GM19240 (cell line): Measurements from ENCODE around the gene PIK3R5.
A peak's percentile ranks its signal among the peaks of the same experiment; 100 is the strongest.

Experiments used
- DNase-seq: peaks from one replicate; pipeline ENCODE4 v3.0.0; 2011; ENCODE audit warnings: low spot score; ENCODE audit not compliant: insufficient read length

PIK3R5 gene

DNA sequence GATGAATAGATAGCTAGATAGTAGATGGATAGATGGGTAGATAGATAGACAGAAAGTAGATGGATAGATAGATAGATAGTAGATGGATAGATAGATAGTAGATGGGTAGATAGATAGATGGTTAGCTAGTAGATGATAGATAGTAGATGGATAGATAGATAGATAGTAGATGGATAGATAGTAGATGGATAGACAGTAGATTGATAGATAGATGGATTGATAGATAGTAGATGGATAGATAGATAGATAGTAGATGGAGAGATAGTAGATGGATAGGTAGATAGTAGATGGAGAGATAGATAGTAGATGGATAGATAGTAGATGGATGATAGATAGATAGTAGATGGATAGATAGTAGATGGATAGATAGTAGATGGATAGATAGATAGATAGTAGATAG, 40.4 kb downstream of the PIK3R5 start:
- no peak for DNase-seq

- peak; percentile 41 for DNase-seq
Observed at GRCh38 chr17:8924595-8924994, 40.9 kb downstream of the PIK3R5 start.

DNA sequence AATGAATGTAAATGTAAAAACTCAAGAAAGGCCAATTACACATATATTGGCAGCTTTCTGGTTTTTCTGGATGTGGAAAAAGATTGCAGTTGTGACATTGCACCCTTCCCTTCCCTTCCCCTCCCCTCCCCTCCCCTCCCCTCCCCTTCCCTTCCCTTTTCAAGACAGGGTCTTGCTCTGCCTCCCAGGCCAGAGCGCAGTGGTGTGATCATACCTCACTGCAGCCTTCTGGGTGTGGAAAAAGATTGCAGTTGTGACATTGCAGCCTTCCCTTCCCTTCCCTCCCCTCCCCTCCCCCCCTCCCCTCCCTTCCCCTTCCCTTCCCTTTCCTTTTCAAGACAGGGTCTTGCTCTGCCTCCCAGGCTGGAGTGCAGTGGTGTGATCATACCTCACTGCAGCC, 41.7 kb downstream of the PIK3R5 start:
- no peak for DNase-seq

DNA sequence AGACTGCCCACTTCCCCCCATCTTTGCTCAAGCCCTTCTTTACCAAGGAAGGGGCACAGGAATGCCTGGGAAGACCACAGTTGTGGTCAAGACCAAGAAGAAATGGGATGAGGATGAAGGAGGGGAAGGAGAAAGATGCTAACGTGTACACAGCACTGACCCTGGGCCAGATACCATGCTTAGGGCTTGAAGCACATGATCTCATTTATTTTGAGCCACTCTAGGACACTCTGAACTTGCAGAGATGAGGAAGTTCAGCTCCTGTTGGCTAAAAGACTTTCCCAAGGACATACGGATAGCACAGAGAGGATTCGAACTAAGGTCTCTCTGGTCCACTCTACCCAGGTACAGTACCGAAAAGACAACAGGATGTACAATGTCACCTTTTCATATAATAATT, 42.6 kb downstream of the PIK3R5 start:
- no peak for DNase-seq

- no peak for DNase-seq
Observed at GRCh38 chr17:8922451-8922850, 43.1 kb downstream of the PIK3R5 start.

DNA sequence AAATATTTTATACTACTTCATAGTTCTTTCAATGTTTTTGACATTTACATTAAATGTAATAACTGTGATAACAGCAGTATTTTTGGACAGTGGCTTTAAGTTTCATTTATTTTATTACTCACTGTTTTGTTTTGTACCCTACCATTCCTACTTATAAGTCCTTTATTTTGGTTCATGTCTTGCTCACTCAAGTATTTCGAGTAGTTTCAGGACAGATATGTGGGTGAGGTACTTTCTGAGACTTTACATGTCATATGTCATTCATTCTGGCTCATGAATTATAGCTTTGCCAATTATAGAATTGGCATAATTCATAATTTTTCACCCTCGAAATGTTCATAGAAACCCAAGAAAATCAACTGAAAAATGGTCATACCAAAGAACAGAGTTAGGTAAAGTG, 44.4 kb downstream of the PIK3R5 start:
- DNase-seq = no peak

DNA sequence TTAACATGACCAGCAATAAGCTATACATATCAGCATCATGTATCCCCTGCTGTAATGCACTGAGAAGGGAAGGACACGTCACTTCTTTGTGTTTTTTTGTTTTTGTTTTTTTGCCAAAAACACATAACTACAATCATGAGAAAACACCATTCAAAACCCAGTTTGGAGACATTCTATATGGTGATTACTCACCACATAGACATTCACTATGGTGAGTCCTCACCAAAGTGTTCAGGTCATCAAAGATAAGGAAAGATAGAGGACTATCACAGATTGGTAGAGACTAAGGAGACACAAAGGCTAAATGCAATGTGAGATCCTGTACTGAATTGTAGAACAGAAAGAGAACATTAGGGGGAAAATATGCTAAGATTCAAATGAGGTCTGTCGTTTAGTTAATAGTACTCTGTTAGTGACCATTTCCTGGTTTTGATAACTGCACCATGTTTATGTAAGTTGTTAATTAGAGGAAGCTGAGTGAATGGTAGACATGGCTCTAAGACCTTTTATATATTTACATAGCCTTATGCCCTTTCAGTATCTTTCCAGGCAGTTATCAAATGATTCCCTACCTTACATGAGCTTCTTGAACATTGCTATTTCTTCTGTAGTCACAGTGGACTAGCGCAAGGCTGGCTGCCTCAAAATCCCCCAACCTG, 46.6 kb downstream of the PIK3R5 start:
- DNase-seq = no peak

DNA sequence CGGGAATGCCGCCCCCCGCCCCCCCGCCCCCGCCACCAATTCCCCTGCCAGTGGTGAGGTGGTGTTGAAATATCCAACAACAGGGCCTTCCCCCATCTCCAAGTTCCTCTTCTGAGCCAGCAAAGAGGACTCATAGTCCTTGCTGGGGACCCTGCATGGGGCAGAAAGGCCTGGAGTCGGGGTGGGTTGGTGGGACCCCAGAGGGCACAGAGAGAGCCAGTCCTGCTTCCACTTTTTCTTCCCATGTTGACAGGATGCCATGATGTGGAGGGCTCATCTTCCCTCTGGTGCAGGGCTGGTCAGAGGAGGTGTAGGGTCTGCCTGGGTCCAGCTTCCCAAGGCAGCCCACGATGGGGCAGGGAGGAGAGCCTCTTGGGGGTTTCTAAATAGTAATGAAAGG, 49.0 kb downstream of the PIK3R5 start:
- DNase-seq = no peak

DNA sequence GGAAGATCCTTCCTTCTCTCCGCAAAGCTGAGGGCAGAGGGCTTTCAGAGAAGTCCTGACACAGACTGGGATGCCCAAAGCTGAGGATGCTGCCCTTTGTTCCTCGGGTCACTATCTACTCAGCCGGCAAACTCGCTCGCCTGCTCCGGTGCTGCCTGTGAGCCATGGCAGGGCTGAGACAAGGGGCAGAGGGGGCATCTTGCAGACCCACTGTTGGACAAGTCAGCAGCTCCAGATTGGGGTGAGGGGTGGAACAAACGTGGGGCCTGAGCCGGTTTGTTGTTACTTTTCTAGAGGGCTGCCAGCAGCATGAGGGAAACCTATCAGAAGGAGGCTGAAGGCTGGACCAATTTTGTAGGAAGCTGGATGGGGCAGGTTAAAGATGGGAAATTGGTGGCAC, 51.0 kb downstream of the PIK3R5 start:
- DNase-seq = no peak

- DNase-seq = no peak
Observed at GRCh38 chr17:8913879-8914278, 51.6 kb downstream of the PIK3R5 start.

DNA sequence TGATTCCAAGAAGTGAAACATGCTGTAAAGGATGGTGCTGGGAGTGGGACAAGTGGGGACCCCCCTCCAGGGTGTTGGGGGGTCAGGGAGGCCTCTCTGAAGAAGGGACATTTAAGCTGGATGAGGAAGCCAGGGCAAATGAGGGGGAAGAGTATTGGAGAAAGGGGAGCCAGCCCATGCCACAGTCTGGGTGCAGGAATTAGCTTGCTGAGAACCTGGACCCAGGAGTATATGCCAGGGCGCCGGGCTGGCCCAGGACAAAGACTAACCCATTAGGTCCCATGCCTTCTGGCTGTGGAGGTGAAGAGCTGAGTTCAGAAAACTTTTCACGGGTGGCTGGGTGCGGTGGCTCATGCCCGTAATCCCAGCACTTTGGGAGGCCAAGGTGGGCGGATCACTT, 52.4 kb downstream of the PIK3R5 start:
- DNase-seq = no peak

DNA sequence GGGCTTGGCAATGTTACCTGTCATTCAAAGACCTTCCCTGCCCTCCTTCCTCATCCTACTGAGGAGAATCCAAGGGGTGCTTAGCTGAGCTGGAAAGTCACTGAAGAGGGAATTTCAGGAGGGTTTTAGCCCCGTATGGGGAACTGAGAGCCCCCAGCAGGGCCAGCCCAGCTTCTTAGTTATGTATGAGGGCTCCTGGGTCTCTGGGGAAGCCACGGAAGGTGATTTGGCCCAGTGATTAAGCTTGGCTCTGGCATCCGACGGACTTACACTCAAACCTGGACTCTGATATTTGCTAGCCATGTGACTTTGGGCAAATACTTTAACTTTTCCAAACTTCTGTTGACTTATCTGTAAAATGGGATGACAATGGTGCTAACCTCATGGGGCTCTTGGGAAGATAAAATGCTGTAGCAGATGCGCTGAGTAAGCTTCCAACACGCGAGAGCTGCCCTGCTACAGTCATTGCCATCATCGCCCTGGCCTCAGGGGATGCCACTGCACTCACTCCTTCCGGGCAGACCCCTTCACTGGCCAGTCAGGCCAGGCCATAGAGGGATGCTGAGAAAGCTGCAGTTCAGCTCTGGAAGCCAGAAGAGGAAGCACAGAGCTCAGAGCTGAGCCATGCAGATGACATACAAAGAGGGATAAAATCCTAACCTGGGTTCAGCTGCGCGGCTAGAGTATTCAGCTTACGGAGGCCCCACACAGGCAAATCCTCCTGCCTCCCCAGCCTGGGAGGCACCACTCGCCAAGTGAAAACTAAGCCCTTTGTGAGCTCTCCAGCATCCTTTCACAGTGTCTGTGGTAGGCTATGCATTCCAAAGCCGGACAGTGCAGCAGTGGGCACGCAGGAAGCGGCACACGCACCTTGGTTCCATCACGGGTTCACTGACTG, 53.2 kb downstream of the PIK3R5 start:
- DNase-seq = no peak

- DNase-seq = no peak
Observed at GRCh38 chr17:8910969-8911604, 54.4 kb downstream of the PIK3R5 start.

DNA sequence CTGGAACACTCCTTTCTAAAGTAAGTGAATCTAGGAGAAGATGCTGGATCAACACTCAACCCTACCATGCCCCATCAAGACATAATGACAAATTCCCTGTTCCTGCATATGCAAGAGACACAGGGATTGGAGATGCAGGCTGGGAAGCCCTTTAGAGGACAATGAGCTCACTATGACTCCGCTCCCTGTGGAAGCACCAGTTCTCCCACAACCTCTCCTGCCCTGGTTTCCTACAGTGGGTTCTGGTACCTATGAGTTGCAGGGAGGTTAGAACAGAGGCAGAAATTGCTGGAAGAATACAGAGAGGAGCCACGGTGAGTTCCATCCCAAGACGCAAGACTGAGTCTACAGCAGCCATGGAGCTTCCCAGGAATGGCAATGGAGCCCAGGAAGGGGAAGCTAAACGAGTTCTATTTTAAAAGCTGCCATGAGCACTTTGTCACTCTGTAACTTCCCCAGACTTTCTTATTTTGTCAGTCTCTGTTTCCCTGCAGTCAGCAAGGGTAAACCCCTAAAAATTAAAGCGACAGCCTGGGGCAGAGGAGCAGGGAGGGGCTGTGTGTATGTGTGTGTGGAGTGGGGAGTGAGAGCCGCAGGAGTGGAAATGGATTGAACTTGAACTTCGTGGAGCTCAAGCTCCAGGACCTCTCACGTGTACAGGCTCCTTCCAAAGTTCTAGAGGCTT, 55.8 kb downstream of the PIK3R5 start:
- no peak for DNase-seq

- no peak for DNase-seq
Observed at GRCh38 chr17:8905331-8905730, 60.2 kb downstream of the PIK3R5 start.

DNA sequence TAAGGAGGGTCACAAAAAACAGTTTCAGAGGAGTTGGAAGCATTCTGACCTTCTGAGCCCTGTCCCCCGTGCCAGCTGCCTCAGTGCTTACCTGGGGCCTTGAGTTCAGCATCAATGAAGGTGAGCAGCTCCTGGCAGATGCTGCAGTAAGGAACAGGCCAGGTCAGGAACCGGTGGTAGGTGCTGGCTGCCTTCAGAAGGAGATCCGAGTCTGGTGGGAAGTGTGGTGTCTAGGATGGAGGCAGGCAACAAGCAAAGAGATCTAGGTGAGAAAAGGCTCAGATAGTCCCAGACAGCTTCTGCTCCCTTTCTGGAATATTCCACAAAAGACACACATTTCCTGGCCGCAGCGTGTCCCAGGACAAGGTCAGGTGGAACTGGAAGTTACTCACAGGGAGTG, 60.8 kb downstream of the PIK3R5 start:
- no peak for DNase-seq

GRCh38 chr17:8904201-8904600, 61.3 kb downstream of the PIK3R5 start:
- DNase-seq = no peak

DNA sequence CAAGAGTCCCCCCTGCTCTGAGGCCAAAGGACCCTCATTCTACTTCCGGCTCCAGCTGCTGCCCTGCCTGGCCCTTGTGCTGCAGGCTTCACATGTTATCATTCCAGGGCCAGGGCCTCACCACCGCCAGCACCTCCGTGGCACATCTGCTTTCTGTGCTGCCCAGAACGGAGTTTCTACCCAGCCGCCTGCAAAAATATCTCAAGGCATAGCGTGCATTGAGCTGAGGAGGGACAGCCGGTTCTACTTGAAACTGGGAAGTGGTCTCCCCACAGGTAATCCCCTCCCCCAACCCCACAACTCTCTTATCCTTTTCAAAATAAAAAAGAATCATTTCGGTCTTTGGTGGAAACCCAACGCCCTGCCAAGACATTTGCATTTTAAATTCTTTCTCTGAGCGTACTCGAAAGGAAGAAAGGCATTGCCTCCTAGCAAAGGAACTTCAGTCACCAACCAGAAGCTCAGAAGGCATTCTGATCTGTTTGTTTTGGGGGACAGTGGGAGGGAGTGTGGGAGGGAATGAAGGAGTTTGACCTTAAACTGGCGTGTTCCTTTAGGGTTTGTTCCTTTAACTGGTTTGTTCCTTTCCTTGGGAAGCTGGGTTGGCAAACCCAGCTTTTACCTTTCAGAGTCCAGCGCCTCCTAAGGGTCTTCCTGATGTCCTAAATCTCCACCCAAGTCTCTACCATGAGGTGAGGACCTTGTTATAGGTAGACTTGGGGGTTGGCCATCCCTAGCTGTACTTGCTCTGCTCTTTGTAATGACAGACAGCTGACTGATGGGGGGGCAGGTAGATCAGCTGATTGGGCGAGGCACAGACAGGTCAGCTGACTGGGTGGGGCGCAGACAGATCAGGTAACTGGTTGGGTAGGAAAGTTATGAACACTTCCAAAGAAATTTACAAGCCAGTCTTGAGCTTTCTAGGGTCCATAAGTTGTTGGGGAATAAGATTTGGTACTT, 64.6 kb downstream of the PIK3R5 start:
- DNase-seq = no peak

- no peak for DNase-seq
Observed at GRCh38 chr17:8900207-8900606, 65.3 kb downstream of the PIK3R5 start.

GRCh38 chr17:8898636-8899035, 66.9 kb downstream of the PIK3R5 start:
- DNase-seq = no peak

- no peak for DNase-seq
Observed at GRCh38 chr17:8898126-8898525, 67.4 kb downstream of the PIK3R5 start.
